GM23338 (cell line): ENCODE measurements around the gene EEPD1. TPM values are rescaled to one million over a fixed set of nuclear protein-coding genes. Genes with fewer than 3 reads are reported as not detected.

Experiments
- ATAC-seq: fragments of 200-7000 bp; cut with Tn5 transposase; 3 replicates; pipeline ENCODE4 v1.9.1; 2020
- DNase-seq: peaks from one replicate; pipeline ENCODE4 v3.0.0-alpha.2; 2015; ENCODE audit warnings: low spot score
- H2AFZ ChIP-seq: fragments of 200-600 bp; sonication (generic); 2 replicates; pipeline ENCODE4 v1.8.0; 2016; ENCODE audit warnings: antibody characterized with exemption, mild to moderate bottlenecking, moderate library complexity
- H3F3A ChIP-seq: fragments of 200-600 bp; sonication (generic); replicated peaks from 2 replicates; pipeline ENCODE4 v1.8.0; 2017; ENCODE audit warnings: antibody characterized with exemption, mixed run types, low read depth
- H3K27ac ChIP-seq: fragments of 200-600 bp; sonication (generic); 2 replicates; pipeline ENCODE4 v1.6.1; 2016; ENCODE audit warnings: low read depth
- H3K27me3 ChIP-seq: fragments of 200-600 bp; sonication (generic); 2 replicates; pipeline ENCODE4 v1.8.0; 2016; ENCODE audit warnings: mild to moderate bottlenecking, mixed run types, moderate library complexity; ENCODE audit not compliant: insufficient read depth
- H3K36me3 ChIP-seq: fragments of 200-600 bp; sonication (generic); 2 replicates; pipeline ENCODE4 v1.8.0; 2016; ENCODE audit warnings: mild to moderate bottlenecking; ENCODE audit not compliant: insufficient read depth
- H3K4me1 ChIP-seq: fragments of 200-600 bp; sonication (generic); 2 replicates; pipeline ENCODE4 v1.8.0; 2016; ENCODE audit warnings: mild to moderate bottlenecking, moderate library complexity; ENCODE audit not compliant: insufficient read depth
- H3K4me2 ChIP-seq: fragments of 200-600 bp; sonication (generic); 2 replicates; pipeline ENCODE4 v1.7.1; 2017; ENCODE audit warnings: mixed run types
- H3K4me3 ChIP-seq: fragments of 200-600 bp; sonication (generic); 2 replicates; pipeline ENCODE4 v1.6.1; 2016; ENCODE audit warnings: mixed run types
- H3K79me2 ChIP-seq: fragments of 200-600 bp; sonication (generic); replicated peaks from 2 replicates; pipeline ENCODE4 v1.8.0; 2017; ENCODE audit warnings: mild to moderate bottlenecking; ENCODE audit not compliant: insufficient read depth
- H3K9me2 ChIP-seq: fragments of 200-600 bp; sonication (generic); 2 replicates; pipeline ENCODE4 v1.8.0; 2017; ENCODE audit not compliant: insufficient read depth
- H4K20me1 ChIP-seq: fragments of 200-600 bp; sonication (generic); replicated peaks from 2 replicates; pipeline ENCODE4 v1.8.0; 2017; ENCODE audit warnings: mild to moderate bottlenecking; ENCODE audit not compliant: insufficient read depth
- H3K27ac Mint-ChIP-seq: 2 replicates; pipeline ENCODE4 v1.8.0; 2020; ENCODE audit warnings: inconsistent platforms, mild to moderate bottlenecking, moderate library complexity, mixed read lengths
- H3K27me3 Mint-ChIP-seq: 3 replicates; pipeline ENCODE4 v1.8.0; 2022; ENCODE audit warnings: low read depth, mild to moderate bottlenecking, moderate library complexity, mixed read lengths, inconsistent platforms; ENCODE audit not compliant: insufficient read depth, poor library complexity
- H3K36me3 Mint-ChIP-seq: 3 replicates; pipeline ENCODE4 v1.8.0; 2021; ENCODE audit warnings: low read depth, mild to moderate bottlenecking, inconsistent platforms, moderate library complexity, mixed read lengths
- H3K4me1 Mint-ChIP-seq: 3 replicates; pipeline ENCODE4 v1.8.0; 2020; ENCODE audit warnings: mild to moderate bottlenecking, inconsistent platforms, mixed read lengths
- H3K4me3 Mint-ChIP-seq: 3 replicates; pipeline ENCODE4 v1.8.0; 2021; ENCODE audit warnings: moderate library complexity, mild to moderate bottlenecking, inconsistent platforms, mixed read lengths
- H3K9me3 Mint-ChIP-seq: 3 replicates; pipeline ENCODE4 v1.8.0; 2020; ENCODE audit warnings: moderate library complexity, mild to moderate bottlenecking, inconsistent platforms, mixed read lengths
- CTCF ChIP-seq, 2 experiments: fragments of 200-600 bp in 1 of 2; sonication (generic) in 1 of 2; conservative IDR thresholded peaks; 2 replicates each; pipeline versions ENCODE4 v1.5.1 to v1.6.1; 2016 to 2017; ENCODE audit warnings: antibody characterized with exemption in 2 of 2, low read depth in 2 of 2, mild to moderate bottlenecking in 2 of 2, moderate library complexity in 1 of 2
- ETS1 ChIP-seq: IDR thresholded peaks from 2 replicates; pipeline ENCODE4 v1.6.1; 2016; ENCODE audit warnings: antibody characterized with exemption
- EZH2phosphoT487 ChIP-seq: fragments of 200-600 bp; sonication (generic); IDR thresholded peaks from one replicate; pipeline ENCODE4 v1.8.1; 2018; ENCODE audit warnings: antibody characterized with exemption; ENCODE audit not compliant: unreplicated experiment
- JUNB ChIP-seq: IDR thresholded peaks from one replicate; pipeline ENCODE4 v1.6.1; 2016; ENCODE audit warnings: antibody characterized with exemption; ENCODE audit not compliant: unreplicated experiment
- NANOG ChIP-seq: IDR thresholded peaks from 2 replicates; pipeline ENCODE4 v1.6.1; 2016; ENCODE audit warnings: antibody characterized with exemption, borderline replicate concordance
- POLR2AphosphoS5 ChIP-seq: IDR thresholded peaks from 2 replicates; pipeline ENCODE4 v1.6.1; 2016; ENCODE audit warnings: antibody characterized with exemption, low read depth
- REST ChIP-seq: IDR thresholded peaks from one replicate; pipeline ENCODE4 v1.6.1; 2018; ENCODE audit warnings: antibody characterized with exemption; ENCODE audit not compliant: unreplicated experiment
- STAT1 ChIP-seq: IDR thresholded peaks from one replicate; pipeline ENCODE4 v1.6.1; 2016; ENCODE audit warnings: antibody characterized with exemption; ENCODE audit not compliant: unreplicated experiment
- ZNF331 ChIP-seq: fragments of 250-450 bp; sonication (Bioruptor Pico); IDR thresholded peaks from 2 replicates; pipeline ENCODE4 v1.5.0; 2020; ENCODE audit warnings: low read depth, mild to moderate bottlenecking, moderate library complexity
- polyA plus RNA-seq: library from polyadenylated mRNA; unstranded; fragments of >200 nt; fragmentation: Nextera tagmentation; extraction: Ambion mirVana; gene quantifications from 2 replicates; pipeline ENCODE4 v1.2.1, GENCODE V29; 2016
- total RNA-seq: library from RNA; depleted of rRNA; stranded (reverse); fragments of >200 nt; shearing (Covaris generic); gene quantifications from 2 replicates; pipeline ENCODE4 v1.2.3, GENCODE V29; 2014
- TF ChIP-seq, protein P1 (sequence below): fragments of 250-450 bp; sonication (Bioruptor Pico); IDR thresholded peaks from 2 replicates; pipeline ENCODE4 v1.5.0; 2020; ENCODE audit warnings: mild to moderate bottlenecking, moderate library complexity

Gene EEPD1
- total and polyA plus RNA-seq, 2 experiments from 2014 or later: 4.1 to 17.1 TPM

- ATAC-seq (no peak), DNase-seq (no peak)
- H3K4me3 Mint-ChIP-seq: no peak overlapping the region
- H3F3A ChIP-seq: no peaks in the 10 kb centered on the region
- 0 out of 2 replicates have a peak overlapping the region, but pooled peaks have one; percentile 28 for H3K4me2 ChIP-seq
- no peak overlapping the region for H3K4me3 ChIP-seq
- no peaks in the 10 kb centered on the region for H3K9me2 ChIP-seq
- H3K4me1 ChIP-seq: no peaks in the 10 kb centered on the region; the same call in 1 of the 2 replicates
- no peaks in the 10 kb centered on the region; the same call in 2 of the 3 replicates for H3K9me3 Mint-ChIP-seq
- no peak overlapping the region for H3K27ac Mint-ChIP-seq
- H3K36me3 ChIP-seq: no peaks in the 10 kb centered on the region
- H3K27me3 Mint-ChIP-seq: peaks cover 4% of the 10 kb centered on the region
- no peaks in the 10 kb centered on the region for H3K36me3 Mint-ChIP-seq
- no peak overlapping the region for H3K27ac ChIP-seq
- H3K4me1 Mint-ChIP-seq: peaks cover 17% of the 10 kb centered on the region
- TF ChIP-seq STAT1: no peak
- TF ChIP-seq ZNF331 (CRISPR knock-in tag): no peak
- no peak for TF ChIP-seq ETS1
- no peaks in the 10 kb centered on the region for H3K27me3 ChIP-seq
- H2AFZ ChIP-seq: no peak overlapping the region
- no peaks in the 10 kb centered on the region for H4K20me1 ChIP-seq
- no peaks in the 10 kb centered on the region for H3K79me2 ChIP-seq
Measured at GRCh38 chr7:36266190-36266589, 113.1 kb downstream of the EEPD1 start.

GRCh38 chr7:36266683-36267082, 113.6 kb downstream of the EEPD1 start:
- Mint-ChIP-seq H3K36me3 (no peaks in the 10 kb centered on the region), H3K4me3 (no peak overlapping the region), H3K4me1 (peaks cover 15% of the 10 kb centered on the region), H3K27me3 (peaks cover 4% of the 10 kb centered on the region), H3K27ac (no peak overlapping the region), H3K9me3 (no peaks in the 10 kb centered on the region; the same call in 2 of the 3 replicates)
- H3K4me3 ChIP-seq: no peak overlapping the region
- no peaks in the 10 kb centered on the region for H3K27me3 ChIP-seq
- no peak overlapping the region for H3K4me2 ChIP-seq
- no peaks in the 10 kb centered on the region for H3K9me2 ChIP-seq
- H3K79me2 ChIP-seq: no peaks in the 10 kb centered on the region
- ATAC-seq: no peak
- no peak for DNase-seq
- no peaks in the 10 kb centered on the region; the same call in 1 of the 2 replicates for H3K4me1 ChIP-seq
- H3K27ac ChIP-seq: no peak overlapping the region
- no peaks in the 10 kb centered on the region for H4K20me1 ChIP-seq
- H3K36me3 ChIP-seq: no peaks in the 10 kb centered on the region
- H3F3A ChIP-seq: no peaks in the 10 kb centered on the region
- H2AFZ ChIP-seq: no peak overlapping the region
- TF ChIP-seq, protein P1, sequence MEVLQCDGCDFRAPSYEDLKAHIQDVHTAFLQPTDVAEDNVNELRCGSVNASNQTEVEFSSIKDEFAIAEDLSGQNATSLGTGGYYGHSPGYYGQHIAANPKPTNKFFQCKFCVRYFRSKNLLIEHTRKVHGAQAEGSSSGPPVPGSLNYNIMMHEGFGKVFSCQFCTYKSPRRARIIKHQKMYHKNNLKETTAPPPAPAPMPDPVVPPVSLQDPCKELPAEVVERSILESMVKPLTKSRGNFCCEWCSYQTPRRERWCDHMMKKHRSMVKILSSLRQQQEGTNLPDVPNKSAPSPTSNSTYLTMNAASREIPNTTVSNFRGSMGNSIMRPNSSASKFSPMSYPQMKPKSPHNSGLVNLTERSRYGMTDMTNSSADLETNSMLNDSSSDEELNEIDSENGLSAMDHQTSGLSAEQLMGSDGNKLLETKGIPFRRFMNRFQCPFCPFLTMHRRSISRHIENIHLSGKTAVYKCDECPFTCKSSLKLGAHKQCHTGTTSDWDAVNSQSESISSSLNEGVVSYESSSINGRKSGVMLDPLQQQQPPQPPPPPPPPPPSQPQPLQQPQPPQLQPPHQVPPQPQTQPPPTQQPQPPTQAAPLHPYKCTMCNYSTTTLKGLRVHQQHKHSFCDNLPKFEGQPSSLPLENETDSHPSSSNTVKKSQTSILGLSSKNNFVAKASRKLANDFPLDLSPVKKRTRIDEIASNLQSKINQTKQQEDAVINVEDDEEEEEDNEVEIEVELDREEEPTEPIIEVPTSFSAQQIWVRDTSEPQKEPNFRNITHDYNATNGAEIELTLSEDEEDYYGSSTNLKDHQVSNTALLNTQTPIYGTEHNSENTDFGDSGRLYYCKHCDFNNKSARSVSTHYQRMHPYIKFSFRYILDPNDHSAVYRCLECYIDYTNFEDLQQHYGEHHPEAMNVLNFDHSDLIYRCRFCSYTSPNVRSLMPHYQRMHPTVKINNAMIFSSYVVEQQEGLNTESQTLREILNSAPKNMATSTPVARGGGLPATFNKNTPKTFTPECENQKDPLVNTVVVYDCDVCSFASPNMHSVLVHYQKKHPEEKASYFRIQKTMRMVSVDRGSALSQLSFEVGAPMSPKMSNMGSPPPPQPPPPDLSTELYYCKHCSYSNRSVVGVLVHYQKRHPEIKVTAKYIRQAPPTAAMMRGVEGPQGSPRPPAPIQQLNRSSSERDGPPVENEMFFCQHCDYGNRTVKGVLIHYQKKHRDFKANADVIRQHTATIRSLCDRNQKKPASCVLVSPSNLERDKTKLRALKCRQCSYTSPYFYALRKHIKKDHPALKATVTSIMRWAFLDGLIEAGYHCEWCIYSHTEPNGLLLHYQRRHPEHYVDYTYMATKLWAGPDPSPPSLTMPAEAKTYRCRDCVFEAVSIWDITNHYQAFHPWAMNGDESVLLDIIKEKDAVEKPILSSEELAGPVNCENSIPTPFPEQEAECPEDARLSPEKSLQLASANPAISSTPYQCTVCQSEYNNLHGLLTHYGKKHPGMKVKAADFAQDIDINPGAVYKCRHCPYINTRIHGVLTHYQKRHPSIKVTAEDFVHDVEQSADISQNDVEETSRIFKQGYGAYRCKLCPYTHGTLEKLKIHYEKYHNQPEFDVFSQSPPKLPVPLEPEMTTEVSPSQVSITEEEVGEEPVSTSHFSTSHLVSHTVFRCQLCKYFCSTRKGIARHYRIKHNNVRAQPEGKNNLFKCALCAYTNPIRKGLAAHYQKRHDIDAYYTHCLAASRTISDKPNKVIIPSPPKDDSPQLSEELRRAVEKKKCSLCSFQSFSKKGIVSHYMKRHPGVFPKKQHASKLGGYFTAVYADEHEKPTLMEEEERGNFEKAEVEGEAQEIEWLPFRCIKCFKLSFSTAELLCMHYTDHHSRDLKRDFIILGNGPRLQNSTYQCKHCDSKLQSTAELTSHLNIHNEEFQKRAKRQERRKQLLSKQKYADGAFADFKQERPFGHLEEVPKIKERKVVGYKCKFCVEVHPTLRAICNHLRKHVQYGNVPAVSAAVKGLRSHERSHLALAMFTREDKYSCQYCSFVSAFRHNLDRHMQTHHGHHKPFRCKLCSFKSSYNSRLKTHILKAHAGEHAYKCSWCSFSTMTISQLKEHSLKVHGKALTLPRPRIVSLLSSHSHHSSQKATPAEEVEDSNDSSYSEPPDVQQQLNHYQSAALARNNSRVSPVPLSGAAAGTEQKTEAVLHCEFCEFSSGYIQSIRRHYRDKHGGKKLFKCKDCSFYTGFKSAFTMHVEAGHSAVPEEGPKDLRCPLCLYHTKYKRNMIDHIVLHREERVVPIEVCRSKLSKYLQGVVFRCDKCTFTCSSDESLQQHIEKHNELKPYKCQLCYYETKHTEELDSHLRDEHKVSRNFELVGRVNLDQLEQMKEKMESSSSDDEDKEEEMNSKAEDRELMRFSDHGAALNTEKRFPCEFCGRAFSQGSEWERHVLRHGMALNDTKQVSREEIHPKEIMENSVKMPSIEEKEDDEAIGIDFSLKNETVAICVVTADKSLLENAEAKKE: no peak
- TF ChIP-seq STAT1: no peak
- TF ChIP-seq NANOG: no peak
- no peak for TF ChIP-seq EZH2phosphoT487
- TF ChIP-seq POLR2AphosphoS5: no peak
- TF ChIP-seq JUNB: no peak
- no peak for TF ChIP-seq ZNF331 (CRISPR knock-in tag)
- TF ChIP-seq REST: no peak
- no peak for TF ChIP-seq CTCF (conservative IDR thresholded peaks at IDR 0.05; ENCODE audit: low read depth in 2 of 2)
